ENCODE measurements around the gene ECI1.

GRCh38 chr16:2280461-2280860 is 29.1 kb upstream of the ECI1 start:
- TF ChIP-seq EZH2 (IDR thresholded peaks at IDR 0.05; ENCODE audit: low read length, unreplicated experiment) (no peak), EZH2phosphoT487 (IDR thresholded peaks at IDR 0.05; ENCODE audit: borderline replicate concordance, low read length) (no peak), CTCF (conservative IDR thresholded peaks at IDR 0.05; ENCODE audit: low read depth, low read length) (no peak)
